Breast epithelium (tissue), 4 donors: Measurements from ENCODE around the gene ZNF385A. TPM values are rescaled to one million over a fixed set of nuclear protein-coding genes. Genes with fewer than 3 reads are reported as not detected.

Source experiments
- DNase-seq, 2 donors: peaks; one replicate each; pipeline ENCODE4 v3.0.0-alpha.2; 2019; ENCODE audit warnings: low spot score in 2 of 2
- H3K27ac ChIP-seq, 2 donors: fragments of 200-600 bp; sonication (generic) in 1 of 2; one replicate each; pipeline ENCODE4 v1.5.1; 2016 to 2019; ENCODE audit warnings: mild to moderate bottlenecking in 1 of 2
- H3K27me3 ChIP-seq, 2 donors: fragments of 200-600 bp; sonication (generic) in 1 of 2; one replicate each; pipeline versions ENCODE4 v1.5.1 to v1.6.0; 2017 to 2019; ENCODE audit warnings: control low read depth in 1 of 2, mild to moderate bottlenecking in 1 of 2
- H3K36me3 ChIP-seq: fragments of 200-600 bp; one replicate; pipeline ENCODE4 v1.5.1; 2019
- H3K4me1 ChIP-seq, 2 donors: fragments of 200-600 bp; sonication (generic); one replicate each; pipeline ENCODE4 v1.5.1; 2016 to 2019; ENCODE audit warnings: control low read depth in 1 of 2
- H3K4me3 ChIP-seq, 3 donors: fragments of 200-600 bp; sonication (generic); 1 replicate in 2 of 3; 2 replicates in 1 of 3; pipeline ENCODE4 v1.5.1; 2016 to 2019; ENCODE audit warnings: mild to moderate bottlenecking in 3 of 3, moderate library complexity in 2 of 3
- H3K9me3 ChIP-seq, 2 donors: fragments of 200-600 bp; sonication (generic) in 1 of 2; one replicate each; pipeline ENCODE4 v1.5.1; 2016 to 2019; ENCODE audit warnings: control low read depth in 1 of 2
- POLR2A ChIP-seq: fragments of 450-650 bp; IDR thresholded peaks from one replicate; pipeline ENCODE4 v1.6.1; 2016; ENCODE audit warnings: antibody characterized with exemption, mild to moderate bottlenecking, moderate library complexity
- POLR2AphosphoS5 ChIP-seq, 3 donors: sonication (generic); formaldehyde crosslinking; IDR thresholded peaks; one replicate each; pipeline ENCODE4 v1.6.1; 2017; ENCODE audit warnings: antibody characterized with exemption in 3 of 3
- intact Hi-C: fragments of 100-400 bp; cut with DNase I; formaldehyde crosslinking; loops from one replicate; pipeline ENCODE4 v1.15.1; 2023; ENCODE audit warnings: low total_unique reads
- total RNA-seq, 3 donors: library from RNA; depleted of rRNA; stranded (reverse); fragments of >200 nt; gene quantifications; one replicate each; pipeline ENCODE4 v1.1.0, GENCODE V29; 2016
- TF ChIP-seq, protein P1 (sequence below), 3 donors: fragments of 450-650 bp; IDR thresholded peaks; one replicate each; pipeline ENCODE4 v1.5.1; 2016 to 2017; ENCODE audit warnings: antibody characterized with exemption in 3 of 3, mild to moderate bottlenecking in 3 of 3, moderate library complexity in 3 of 3

The ZNF385A gene
- total RNA-seq, 3 donors from 2014 or later, result 8.9 to 18.4 (median 10.5) TPM

DNA sequence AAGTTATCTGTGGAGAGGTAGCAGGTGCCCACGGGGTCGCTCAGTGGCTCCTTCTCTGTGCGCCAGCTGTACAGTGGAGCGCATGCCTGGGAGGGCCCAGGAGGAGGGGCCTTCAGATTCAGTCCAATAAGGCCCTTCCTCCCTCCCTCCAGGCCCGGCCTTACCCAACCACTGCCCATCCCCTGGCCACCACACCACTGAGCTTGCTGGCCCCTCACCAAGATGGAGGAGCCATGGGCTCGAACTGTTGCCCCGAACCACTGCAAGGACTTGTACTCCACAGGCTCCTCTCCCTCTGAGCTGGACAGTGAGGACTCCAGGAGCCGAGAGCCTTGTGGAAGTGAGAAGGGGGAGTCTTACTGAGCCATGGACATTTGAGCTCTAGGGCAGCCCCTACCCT, 24.7 kb upstream of the ZNF385A start:
- no peak for DNase-seq
- Histone ChIP-seq H3K9me3 (no peaks in the 10 kb centered on the region), H3K4me1 (peaks cover 0 to 5% of the 10 kb centered on the region in 2 donors), H3K36me3 (no peaks in the 10 kb centered on the region), H3K27ac (peak overlapping the region in 1 of 2 donors; percentile 8), H3K4me3 (no peak overlapping the region), H3K27me3 (no peaks in the 10 kb centered on the region)
- TF ChIP-seq POLR2A, result no peak
- no peak for TF ChIP-seq POLR2AphosphoS5 (IDR thresholded peaks at IDR 0.05)
- TF ChIP-seq, protein P1, sequence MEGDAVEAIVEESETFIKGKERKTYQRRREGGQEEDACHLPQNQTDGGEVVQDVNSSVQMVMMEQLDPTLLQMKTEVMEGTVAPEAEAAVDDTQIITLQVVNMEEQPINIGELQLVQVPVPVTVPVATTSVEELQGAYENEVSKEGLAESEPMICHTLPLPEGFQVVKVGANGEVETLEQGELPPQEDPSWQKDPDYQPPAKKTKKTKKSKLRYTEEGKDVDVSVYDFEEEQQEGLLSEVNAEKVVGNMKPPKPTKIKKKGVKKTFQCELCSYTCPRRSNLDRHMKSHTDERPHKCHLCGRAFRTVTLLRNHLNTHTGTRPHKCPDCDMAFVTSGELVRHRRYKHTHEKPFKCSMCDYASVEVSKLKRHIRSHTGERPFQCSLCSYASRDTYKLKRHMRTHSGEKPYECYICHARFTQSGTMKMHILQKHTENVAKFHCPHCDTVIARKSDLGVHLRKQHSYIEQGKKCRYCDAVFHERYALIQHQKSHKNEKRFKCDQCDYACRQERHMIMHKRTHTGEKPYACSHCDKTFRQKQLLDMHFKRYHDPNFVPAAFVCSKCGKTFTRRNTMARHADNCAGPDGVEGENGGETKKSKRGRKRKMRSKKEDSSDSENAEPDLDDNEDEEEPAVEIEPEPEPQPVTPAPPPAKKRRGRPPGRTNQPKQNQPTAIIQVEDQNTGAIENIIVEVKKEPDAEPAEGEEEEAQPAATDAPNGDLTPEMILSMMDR (IDR thresholded peaks at IDR 0.05), result no peak
- intact Hi-C loops, result no loop called here

DNA sequence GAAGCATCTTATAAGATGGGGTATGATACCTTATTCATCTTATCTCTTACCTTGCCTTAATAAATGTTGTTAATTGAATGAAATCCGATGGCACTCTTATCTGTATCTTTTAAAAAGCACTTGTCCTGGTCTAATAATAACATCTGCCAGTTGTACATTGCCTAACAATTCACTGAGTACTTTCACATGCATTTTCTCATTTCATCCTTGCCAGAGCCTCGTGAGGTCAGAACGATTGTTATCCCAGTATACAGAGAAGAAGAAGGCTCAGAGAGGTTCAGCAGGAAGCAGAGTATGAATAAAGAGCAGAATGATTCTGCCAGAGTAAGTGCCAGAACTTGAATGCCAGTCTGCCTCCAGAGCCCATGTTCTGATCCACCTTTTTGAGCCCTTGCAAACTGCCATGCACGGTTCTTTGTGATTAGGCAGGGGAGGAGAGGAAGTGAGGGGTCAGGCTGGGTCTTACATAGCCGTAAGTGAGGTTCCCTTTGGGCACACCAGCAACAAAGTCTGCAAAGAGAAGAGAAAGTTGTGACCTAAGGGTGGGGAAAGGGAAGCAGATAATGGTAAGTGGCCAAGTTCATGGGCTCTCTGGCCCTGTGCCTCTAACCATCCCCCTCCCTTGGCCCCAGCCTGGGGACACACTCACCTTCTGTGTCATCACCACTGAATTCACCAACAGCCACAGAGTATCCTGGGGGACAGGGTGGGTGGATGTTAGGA, 22.8 kb upstream of the ZNF385A start:
- TF ChIP-seq POLR2AphosphoS5 (IDR thresholded peaks at IDR 0.05), result no peak
- no peak for TF ChIP-seq POLR2A
- TF ChIP-seq, protein P1 (IDR thresholded peaks at IDR 0.05), result no peak
- Histone ChIP-seq H3K4me1 (no peaks in the 10 kb centered on the region), H3K27me3 (no peaks in the 10 kb centered on the region), H3K27ac (peak overlapping the region in 1 of 2 donors; percentile 49), H3K36me3 (no peaks in the 10 kb centered on the region), H3K9me3 (no peaks in the 10 kb centered on the region), H3K4me3 (no peak overlapping the region)
- intact Hi-C loops, result no loop called here
- no peak for DNase-seq

DNA sequence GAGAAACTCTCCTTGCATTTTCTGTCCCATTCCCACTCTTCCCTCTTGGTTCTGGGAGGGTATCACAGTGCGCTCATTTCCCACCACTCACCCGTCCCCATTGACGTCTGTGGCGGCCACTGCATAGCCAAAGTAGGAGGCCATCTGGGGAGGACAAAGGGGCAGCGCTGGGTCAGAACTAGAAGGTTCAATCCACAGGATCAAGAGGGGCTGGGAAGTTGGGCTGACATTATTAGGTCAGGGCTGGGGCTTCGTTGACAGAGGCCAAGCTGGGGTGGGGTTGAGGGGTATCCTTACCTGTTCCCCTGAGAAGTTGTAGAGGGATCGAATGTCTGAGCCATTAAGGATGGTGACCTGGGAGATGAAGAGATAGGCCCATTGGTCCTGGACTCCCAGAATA, 21.0 kb upstream of the ZNF385A start:
- intact Hi-C loops, result no loop called here
- no peak for DNase-seq
- H3K4me3 ChIP-seq, result no peak overlapping the region
- H3K4me1 ChIP-seq, result no peaks in the 10 kb centered on the region
- H3K36me3 ChIP-seq, result no peaks in the 10 kb centered on the region
- no peaks in the 10 kb centered on the region for H3K9me3 ChIP-seq
- TF ChIP-seq, protein P1 (IDR thresholded peaks at IDR 0.05), result no peak
- TF ChIP-seq POLR2AphosphoS5 (IDR thresholded peaks at IDR 0.05), result no peak
- TF ChIP-seq POLR2A, result no peak
- H3K27me3 ChIP-seq, result no peaks in the 10 kb centered on the region
- H3K27ac ChIP-seq, result peak overlapping the region in 1 of 2 donors; percentile 25

DNA sequence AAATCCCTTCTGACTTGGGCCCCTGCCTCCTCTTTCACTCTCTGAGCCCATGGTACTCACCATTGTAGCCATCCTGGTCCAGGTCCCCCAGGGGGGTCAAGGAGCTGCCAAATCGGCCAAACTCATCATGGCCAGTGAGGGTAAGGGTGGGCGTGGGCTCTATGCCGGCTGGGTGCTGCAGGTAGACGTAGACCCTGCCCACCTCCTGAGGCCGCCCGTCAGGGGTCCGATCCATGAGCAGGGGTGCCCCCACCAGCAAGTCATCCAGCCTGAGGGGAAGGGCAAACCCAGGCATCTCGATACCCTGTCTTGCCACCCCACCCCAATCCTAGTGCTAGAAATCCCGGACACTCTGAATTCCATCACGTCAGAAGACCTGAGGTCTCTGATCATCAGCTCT, 20.6 kb upstream of the ZNF385A start:
- H3K27ac ChIP-seq, result peak overlapping the region in 1 of 2 donors; percentile 25
- no peak overlapping the region for H3K4me3 ChIP-seq
- no peaks in the 10 kb centered on the region for H3K4me1 ChIP-seq
- intact Hi-C loops, result no loop called here
- H3K9me3 ChIP-seq, result no peaks in the 10 kb centered on the region
- TF ChIP-seq POLR2A, result no peak
- no peak for TF ChIP-seq POLR2AphosphoS5 (IDR thresholded peaks at IDR 0.05)
- TF ChIP-seq, protein P1 (IDR thresholded peaks at IDR 0.05), result no peak
- DNase-seq, result no peak
- no peaks in the 10 kb centered on the region for H3K27me3 ChIP-seq
- H3K36me3 ChIP-seq, result no peaks in the 10 kb centered on the region
